ENCODE results near the gene IL22RA1.
A peak's percentile ranks its signal among the peaks of the same experiment; 100 is the strongest.

The IL22RA1 gene, protein sequence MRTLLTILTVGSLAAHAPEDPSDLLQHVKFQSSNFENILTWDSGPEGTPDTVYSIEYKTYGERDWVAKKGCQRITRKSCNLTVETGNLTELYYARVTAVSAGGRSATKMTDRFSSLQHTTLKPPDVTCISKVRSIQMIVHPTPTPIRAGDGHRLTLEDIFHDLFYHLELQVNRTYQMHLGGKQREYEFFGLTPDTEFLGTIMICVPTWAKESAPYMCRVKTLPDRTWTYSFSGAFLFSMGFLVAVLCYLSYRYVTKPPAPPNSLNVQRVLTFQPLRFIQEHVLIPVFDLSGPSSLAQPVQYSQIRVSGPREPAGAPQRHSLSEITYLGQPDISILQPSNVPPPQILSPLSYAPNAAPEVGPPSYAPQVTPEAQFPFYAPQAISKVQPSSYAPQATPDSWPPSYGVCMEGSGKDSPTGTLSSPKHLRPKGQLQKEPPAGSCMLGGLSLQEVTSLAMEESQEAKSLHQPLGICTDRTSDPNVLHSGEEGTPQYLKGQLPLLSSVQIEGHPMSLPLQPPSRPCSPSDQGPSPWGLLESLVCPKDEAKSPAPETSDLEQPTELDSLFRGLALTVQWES

DNA sequence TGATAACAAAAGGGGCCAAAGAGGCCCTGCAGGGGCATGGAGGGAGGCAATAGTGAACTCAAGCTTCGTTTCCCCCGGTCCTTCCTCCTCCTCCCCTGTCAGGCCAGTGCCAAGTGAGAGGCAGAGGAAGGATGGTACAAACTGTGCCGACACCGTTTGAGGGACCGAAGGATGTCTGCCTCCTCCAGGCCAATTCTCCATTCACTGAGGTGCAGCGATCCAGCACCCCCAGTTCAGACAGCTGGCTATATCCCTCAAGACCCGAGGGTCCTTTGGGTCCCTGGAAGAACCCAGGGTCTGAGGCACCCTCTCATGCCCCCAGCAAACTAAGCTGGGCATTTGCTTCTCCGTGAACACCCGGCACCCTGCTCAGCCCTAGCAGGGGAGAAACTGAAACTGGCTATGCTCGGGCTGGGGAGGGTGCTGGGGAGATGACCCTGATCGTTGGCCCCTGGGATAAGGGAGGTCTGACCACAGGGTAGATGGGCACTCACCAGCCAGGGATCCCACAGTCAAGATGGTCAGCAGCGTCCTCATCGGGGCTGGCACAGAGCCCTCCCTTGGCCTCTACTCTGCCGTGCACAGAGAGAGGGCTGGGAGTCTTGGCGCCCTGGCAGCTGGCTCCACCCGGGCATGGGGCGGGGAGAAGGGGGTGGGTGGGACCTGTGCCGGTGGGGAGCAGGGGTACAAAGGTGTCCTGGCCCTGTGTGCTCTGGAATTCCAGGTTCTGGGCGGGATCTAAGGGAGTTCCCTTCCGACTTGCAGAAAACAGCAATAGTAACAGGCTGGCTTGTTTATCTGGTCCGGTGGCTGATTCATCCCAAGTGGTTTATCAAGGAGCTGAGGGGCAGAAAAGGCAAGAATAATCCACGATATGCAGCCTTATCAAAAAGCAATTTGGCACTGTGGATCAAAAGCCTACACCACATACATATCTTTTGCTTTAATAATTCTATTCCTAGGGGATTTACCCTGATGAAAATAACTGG lies at the start of gene IL22RA1:
TSS of gene IL22RA1 (minus strand) at position 595 of the 989 bp plus-strand sequence. CDS start at position 537, 58 bp downstream.
- no peak within 1 kb of the TSS for H3K27ac ChIP-seq (ENCODE audit: low read depth, low read length, poor library complexity, severe bottlenecking)
- no peaks in the 10 kb centered on the region for H3F3A ChIP-seq (ENCODE audit: insufficient read depth, low read length)
- H3K4me3 ChIP-seq (ENCODE audit: low read depth, low read length, poor library complexity, severe bottlenecking) = peak within 1 kb of the TSS; percentile 41
- H3K36me3 ChIP-seq (ENCODE audit: insufficient read depth, low read length) = no peaks in the 10 kb centered on the region
- no peak for TF ChIP-seq EZH2 (IDR thresholded peaks at IDR 0.05; ENCODE audit: borderline replicate concordance, low read length)
- TF ChIP-seq, protein P1, sequence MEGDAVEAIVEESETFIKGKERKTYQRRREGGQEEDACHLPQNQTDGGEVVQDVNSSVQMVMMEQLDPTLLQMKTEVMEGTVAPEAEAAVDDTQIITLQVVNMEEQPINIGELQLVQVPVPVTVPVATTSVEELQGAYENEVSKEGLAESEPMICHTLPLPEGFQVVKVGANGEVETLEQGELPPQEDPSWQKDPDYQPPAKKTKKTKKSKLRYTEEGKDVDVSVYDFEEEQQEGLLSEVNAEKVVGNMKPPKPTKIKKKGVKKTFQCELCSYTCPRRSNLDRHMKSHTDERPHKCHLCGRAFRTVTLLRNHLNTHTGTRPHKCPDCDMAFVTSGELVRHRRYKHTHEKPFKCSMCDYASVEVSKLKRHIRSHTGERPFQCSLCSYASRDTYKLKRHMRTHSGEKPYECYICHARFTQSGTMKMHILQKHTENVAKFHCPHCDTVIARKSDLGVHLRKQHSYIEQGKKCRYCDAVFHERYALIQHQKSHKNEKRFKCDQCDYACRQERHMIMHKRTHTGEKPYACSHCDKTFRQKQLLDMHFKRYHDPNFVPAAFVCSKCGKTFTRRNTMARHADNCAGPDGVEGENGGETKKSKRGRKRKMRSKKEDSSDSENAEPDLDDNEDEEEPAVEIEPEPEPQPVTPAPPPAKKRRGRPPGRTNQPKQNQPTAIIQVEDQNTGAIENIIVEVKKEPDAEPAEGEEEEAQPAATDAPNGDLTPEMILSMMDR (IDR thresholded peaks at IDR 0.05; ENCODE audit: low read length) = no peak
- H3K27me3 ChIP-seq (ENCODE audit: insufficient read depth, low read length) = peaks cover 10% of the 10 kb centered on the region; the same call in 1 of the 2 replicates
- peaks cover 6% of the 10 kb centered on the region for H3K4me1 ChIP-seq (ENCODE audit: insufficient read depth, low read length, severe bottlenecking)
- no peaks in the 10 kb centered on the region for H3K9me2 ChIP-seq (ENCODE audit: low read depth, low read length)
- no peaks in the 10 kb centered on the region for H3K9me3 ChIP-seq (ENCODE audit: low read length)
- peak within 1 kb of the TSS; percentile 28; the same call in 1 of the 2 replicates for H3K9ac ChIP-seq (ENCODE audit: low read length)
- H2AFZ ChIP-seq (ENCODE audit: low read length) = no peak within 1 kb of the TSS
- no peaks in the 10 kb centered on the region for H4K20me1 ChIP-seq (ENCODE audit: insufficient read depth, low read length)
- H3K4me2 ChIP-seq (ENCODE audit: low read length) = peak within 1 kb of the TSS; percentile 60
- no peaks in the 10 kb centered on the region for H3K79me2 ChIP-seq (ENCODE audit: insufficient read depth, low read length)

DNA sequence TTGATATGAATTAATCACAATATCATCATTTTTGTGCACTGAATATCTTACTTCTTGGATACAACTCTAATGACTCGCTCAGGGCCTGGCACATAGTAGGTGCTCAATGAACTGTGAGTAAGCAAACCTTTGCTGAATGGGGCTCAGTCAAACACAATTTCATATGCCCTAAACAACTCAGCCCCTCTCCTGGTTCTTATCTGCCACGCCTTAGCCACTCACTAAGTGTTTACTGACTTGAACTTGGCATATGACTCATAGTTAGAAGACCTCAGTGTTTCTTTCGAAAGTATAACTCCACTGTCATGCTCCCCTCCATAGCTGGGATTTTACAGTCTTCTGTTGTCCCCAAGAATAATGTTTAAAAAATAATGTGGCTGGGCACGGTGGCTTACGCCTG lies 48.9 kb upstream of the IL22RA1 start:
- TF ChIP-seq, protein P1 (IDR thresholded peaks at IDR 0.05; ENCODE audit: low read length) = no peak
- TF ChIP-seq EZH2 (IDR thresholded peaks at IDR 0.05; ENCODE audit: borderline replicate concordance, low read length) = no peak
- peak overlapping the region; percentile 6; the same call in 1 of the 2 replicates for H3K9ac ChIP-seq (ENCODE audit: low read length)
- H3K79me2 ChIP-seq (ENCODE audit: insufficient read depth, low read length) = peaks cover 1% of the 10 kb centered on the region
- H3K36me3 ChIP-seq (ENCODE audit: insufficient read depth, low read length) = no peaks in the 10 kb centered on the region
- H4K20me1 ChIP-seq (ENCODE audit: insufficient read depth, low read length) = no peaks in the 10 kb centered on the region
- H3K27ac ChIP-seq (ENCODE audit: low read depth, low read length, poor library complexity, severe bottlenecking) = peak overlapping the region; percentile 99
- no peaks in the 10 kb centered on the region for H3K9me3 ChIP-seq (ENCODE audit: low read length)
- peaks cover 58% of the 10 kb centered on the region for H3K4me1 ChIP-seq (ENCODE audit: insufficient read depth, low read length, severe bottlenecking)
- H3K27me3 ChIP-seq (ENCODE audit: insufficient read depth, low read length) = no peaks in the 10 kb centered on the region
- peaks cover 15% of the 10 kb centered on the region; the same call in 1 of the 2 replicates for H3F3A ChIP-seq (ENCODE audit: insufficient read depth, low read length)
- H3K4me3 ChIP-seq (ENCODE audit: low read depth, low read length, poor library complexity, severe bottlenecking) = no peak overlapping the region
- H3K4me2 ChIP-seq (ENCODE audit: low read length) = no peak overlapping the region
- H3K9me2 ChIP-seq (ENCODE audit: low read depth, low read length) = no peaks in the 10 kb centered on the region
- no peak overlapping the region for H2AFZ ChIP-seq (ENCODE audit: low read length)

DNA sequence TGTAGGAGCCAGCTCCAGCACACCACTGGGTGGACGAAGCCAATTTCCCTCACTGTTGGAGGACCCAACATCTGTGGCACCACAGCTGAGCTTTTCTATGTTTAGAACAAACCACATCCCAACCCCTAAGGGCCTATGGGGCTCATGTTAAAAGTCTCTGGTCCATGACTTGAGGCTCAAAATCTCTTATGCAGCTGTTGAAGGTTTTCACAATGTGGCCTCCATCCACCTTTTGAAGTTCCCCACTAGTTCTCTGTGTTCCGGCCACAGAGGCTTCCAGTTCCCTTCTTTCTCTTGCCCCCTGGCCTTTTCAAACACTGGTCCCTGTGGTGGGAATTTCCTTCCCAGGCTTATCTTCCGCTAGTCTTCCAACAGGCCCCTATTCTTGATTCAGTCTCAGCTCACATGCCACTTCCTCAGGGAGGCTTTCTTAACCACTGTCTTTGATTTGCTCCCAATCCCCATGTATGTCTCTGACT lies 48.1 kb upstream of the IL22RA1 start:
- Histone ChIP-seq H3K9me2 (ENCODE audit: low read depth, low read length) (no peaks in the 10 kb centered on the region), H3F3A (ENCODE audit: insufficient read depth, low read length) (peaks cover 15% of the 10 kb centered on the region; the same call in 1 of the 2 replicates), H3K9me3 (ENCODE audit: low read length) (no peaks in the 10 kb centered on the region), H3K4me3 (ENCODE audit: low read depth, low read length, poor library complexity, severe bottlenecking) (peak overlapping the region; percentile 42), H3K36me3 (ENCODE audit: insufficient read depth, low read length) (peaks cover 3% of the 10 kb centered on the region; the same call in 1 of the 2 replicates), H3K27me3 (ENCODE audit: insufficient read depth, low read length) (no peaks in the 10 kb centered on the region), H3K4me1 (ENCODE audit: insufficient read depth, low read length, severe bottlenecking) (peaks cover 61% of the 10 kb centered on the region), H2AFZ (ENCODE audit: low read length) (no peak overlapping the region), H4K20me1 (ENCODE audit: insufficient read depth, low read length) (no peaks in the 10 kb centered on the region), H3K79me2 (ENCODE audit: insufficient read depth, low read length) (peaks cover 10% of the 10 kb centered on the region), H3K9ac (ENCODE audit: low read length) (peak overlapping the region; percentile 6; the same call in 1 of the 2 replicates), H3K4me2 (ENCODE audit: low read length) (peak overlapping the region; percentile 63), H3K27ac (ENCODE audit: low read depth, low read length, poor library complexity, severe bottlenecking) (peak overlapping the region; percentile 99)
- TF ChIP-seq EZH2 (IDR thresholded peaks at IDR 0.05; ENCODE audit: borderline replicate concordance, low read length) = no peak
- TF ChIP-seq, protein P1 (IDR thresholded peaks at IDR 0.05; ENCODE audit: low read length) = no peak
